RWPE1 (cell line): ENCODE data around the gene CPLX3.

ENCODE experiments used
- CTCF ChIA-PET: fragments of 350-600 bp; sonication (Branson Sonifier 250); formaldehyde crosslinking; extraction: SDS; loops from one replicate; lab custom pipeline; 2021; lab: Yijun Ruan, JAX
- POLR2A ChIA-PET: fragments of 400-600 bp; formaldehyde crosslinking; extraction: SDS; loops from one replicate; lab custom pipeline; 2020; ENCODE audit warnings: antibody characterized with exemption; ENCODE audit not compliant: low non-redundant PET; lab: Yijun Ruan, JAX
- DNase-seq: peaks from one replicate; pipeline ENCODE4 v3.0.0; 2012; ENCODE audit warnings: low spot score
- H3K27ac ChIP-seq: fragments of 450-650 bp; 2 replicates; pipeline ENCODE4 v1.5.1; 2017
- TF ChIP-seq, protein P1 (sequence below): fragments of 450-650 bp; conservative IDR thresholded peaks from 2 replicates; pipeline ENCODE4 v1.5.1; 2017; ENCODE audit warnings: low read depth, mild to moderate bottlenecking

The CPLX3 gene

DNA sequence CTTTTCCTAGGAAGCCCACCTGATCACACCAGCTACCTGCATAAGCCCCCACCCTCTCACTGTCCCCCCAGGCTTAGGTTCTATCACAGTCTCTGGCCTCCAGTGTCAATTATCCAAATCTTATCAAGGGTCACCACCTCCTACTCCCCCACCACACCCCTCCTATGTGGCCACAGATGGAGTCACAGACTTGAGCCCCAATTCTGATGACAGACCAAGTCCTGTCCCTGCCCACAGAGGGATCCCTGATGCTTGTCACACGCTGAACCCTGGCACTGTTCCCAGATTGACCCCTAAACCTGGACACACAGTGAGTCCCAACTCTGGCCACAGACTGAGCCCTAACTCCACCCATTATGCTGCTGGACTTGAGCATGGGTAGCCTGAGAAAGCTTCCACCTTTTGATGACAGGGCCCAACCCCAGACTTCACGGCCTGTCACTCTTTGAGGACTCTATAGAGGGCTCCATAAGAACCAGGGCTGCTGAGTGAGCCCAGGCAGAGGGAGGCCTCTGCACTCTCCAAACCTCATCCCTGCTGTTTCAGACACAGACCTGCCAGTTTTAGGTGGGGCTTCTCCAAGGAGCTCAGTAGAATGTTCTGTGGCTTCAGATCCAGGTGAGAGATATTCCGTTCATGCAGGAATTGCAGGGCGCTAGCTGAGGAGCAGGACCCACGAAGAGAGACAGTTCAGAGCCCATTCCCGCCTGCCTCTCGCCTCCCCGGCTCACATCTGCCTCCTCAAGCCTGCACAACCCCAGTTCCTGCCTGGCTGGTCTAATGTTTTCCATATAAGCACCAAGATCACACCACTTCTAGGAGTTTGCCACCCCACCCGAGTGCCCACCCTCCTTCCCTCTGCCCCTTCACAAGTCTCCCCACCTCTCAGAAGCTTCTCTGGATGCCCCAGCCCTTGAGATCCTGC, 14.7 kb downstream of the CPLX3 start:
- ChIA-PET CTCF (interaction anchor here (0.6 to 1.4 kb wide), 3 partner anchors 66 to 209 kb away, joined by 3 to 12 read pairs (median 3); partner anchors contain the start of gene FAM219B), POLR2A (no interaction called here)
- peak overlapping the region; percentile 81 for H3K27ac ChIP-seq
- no peak for DNase-seq
- TF ChIP-seq, protein P1, sequence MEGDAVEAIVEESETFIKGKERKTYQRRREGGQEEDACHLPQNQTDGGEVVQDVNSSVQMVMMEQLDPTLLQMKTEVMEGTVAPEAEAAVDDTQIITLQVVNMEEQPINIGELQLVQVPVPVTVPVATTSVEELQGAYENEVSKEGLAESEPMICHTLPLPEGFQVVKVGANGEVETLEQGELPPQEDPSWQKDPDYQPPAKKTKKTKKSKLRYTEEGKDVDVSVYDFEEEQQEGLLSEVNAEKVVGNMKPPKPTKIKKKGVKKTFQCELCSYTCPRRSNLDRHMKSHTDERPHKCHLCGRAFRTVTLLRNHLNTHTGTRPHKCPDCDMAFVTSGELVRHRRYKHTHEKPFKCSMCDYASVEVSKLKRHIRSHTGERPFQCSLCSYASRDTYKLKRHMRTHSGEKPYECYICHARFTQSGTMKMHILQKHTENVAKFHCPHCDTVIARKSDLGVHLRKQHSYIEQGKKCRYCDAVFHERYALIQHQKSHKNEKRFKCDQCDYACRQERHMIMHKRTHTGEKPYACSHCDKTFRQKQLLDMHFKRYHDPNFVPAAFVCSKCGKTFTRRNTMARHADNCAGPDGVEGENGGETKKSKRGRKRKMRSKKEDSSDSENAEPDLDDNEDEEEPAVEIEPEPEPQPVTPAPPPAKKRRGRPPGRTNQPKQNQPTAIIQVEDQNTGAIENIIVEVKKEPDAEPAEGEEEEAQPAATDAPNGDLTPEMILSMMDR: no peak

DNA sequence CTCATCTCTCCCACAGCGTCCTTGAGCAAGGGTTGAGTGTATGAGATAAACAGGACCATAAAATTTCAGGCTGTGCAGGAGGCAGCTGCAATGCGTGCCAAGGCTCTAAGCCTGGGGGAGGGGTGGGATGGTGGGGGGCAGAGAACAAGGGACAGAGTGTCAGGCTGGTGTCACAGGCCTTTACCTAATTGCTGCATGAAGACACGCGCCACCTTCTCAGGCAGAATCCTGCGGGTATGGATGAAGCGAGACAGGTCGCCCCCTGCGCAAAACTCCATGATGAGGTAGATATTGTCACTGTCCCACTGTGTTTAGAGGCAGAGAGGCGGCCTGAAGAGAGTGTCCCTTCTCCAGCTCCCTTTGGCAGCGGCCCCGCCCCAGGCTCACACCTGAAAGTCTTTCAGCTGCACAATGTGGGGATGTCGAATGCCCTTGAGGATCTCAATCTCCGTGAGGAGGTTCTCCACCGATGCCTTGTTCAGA, 15.5 kb downstream of the CPLX3 start:
- no peak for DNase-seq
- peak overlapping the region; percentile 81 for H3K27ac ChIP-seq
- TF ChIP-seq, protein P1: no peak
- POLR2A ChIA-PET: interaction anchor here (0.6 to 1.2 kb wide), 3 partner anchors 23 to 64 kb away, joined by 3 to 4 read pairs (median 3); no protein-coding TSS in a partner anchor
- CTCF ChIA-PET: interaction anchor here (0.6 to 1.9 kb wide), 4 partner anchors 15 to 73 kb away, joined by 3 to 12 read pairs (median 4); partner anchors contain the start of genes CPLX3 and FAM219B

DNA sequence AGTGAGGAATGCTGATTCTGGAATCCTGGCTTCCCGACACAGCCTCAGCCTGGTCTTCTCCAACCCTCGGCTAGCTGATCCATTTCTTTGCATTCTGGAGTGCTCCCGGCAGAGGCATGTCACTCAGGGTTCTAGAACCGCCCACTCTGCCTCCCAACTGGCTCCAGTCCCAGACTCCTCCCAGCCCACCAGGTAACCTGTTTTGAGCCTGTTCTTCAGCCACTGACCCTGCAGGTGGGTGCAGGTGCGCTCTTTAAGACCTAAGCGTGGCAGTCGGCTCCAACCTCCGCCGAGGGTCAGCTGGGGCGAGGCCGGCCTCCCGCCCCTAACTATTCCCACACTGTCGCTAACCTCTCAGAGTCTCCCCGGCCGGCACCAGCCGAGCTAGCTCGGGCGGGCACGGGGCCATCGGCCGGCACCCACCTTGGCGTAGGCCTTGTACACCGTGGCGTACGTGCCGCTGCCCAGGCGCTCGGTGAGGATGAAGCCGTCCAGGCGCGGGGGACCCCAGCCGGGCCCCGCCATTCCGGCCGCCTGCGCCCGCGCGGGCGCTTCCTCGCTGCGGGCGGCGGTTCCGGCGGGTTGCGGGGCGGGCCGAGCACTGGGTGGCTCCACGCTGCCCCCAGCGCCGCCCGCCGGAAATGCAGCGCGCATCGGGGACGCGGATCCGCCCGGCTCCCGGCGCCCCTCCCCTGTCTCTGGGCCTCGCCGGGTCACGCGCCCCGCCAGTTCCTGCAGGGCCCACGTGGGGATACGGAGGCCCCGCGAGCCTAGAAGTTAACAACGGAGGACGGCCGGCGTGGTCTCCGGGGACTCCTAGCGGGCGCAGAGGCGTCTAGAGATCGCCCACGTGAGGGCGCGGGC, 16.4 kb downstream of the CPLX3 start, which contains the start of gene ULK3:
ULK3 (minus strand) TSS at position 576 of the 864 bp plus-strand sequence; CDS start at position 525, 51 bp downstream.
- H3K27ac ChIP-seq: peak within 1 kb of the TSS; percentile 81
- peak; percentile 94 for DNase-seq
- POLR2A ChIA-PET: interaction anchor here (0.6 to 1.2 kb wide), 5 partner anchors 24 to 152 kb away, joined by 3 to 4 read pairs (median 3); partner anchors contain the start of gene SCAMP5
- CTCF ChIA-PET: interaction anchor here (0.5 to 1.9 kb wide), 11 partner anchors 10 to 97 kb away, joined by 3 to 12 read pairs (median 5); partner anchors contain the start of gene CPLX3
- TF ChIP-seq, protein P1: peak; percentile 98

GRCh38 chr15:74843445-74843828, 17.0 kb downstream of the CPLX3 start:
- CTCF ChIA-PET: interaction anchor here (0.7 to 1.9 kb wide), 5 partner anchors 9 to 60 kb away, joined by 3 to 6 read pairs (median 4); no protein-coding TSS in a partner anchor
- POLR2A ChIA-PET: interaction anchor here (0.6 kb wide), 2 partner anchors 26 to 152 kb away, joined by 3 read pairs; partner anchors contain the start of gene SCAMP5
- TF ChIP-seq, protein P1: no peak
- DNase-seq: no peak
- H3K27ac ChIP-seq: peak overlapping the region; percentile 81

- CTCF ChIA-PET: interaction anchor here (0.7 to 1.9 kb wide), 6 partner anchors 9 to 59 kb away, joined by 3 to 11 read pairs (median 4); no protein-coding TSS in a partner anchor
Observed at GRCh38 chr15:74843891-74844299, 17.5 kb downstream of the CPLX3 start.

More at GRCh38 chr15:74843891-74844299, 17.5 kb downstream of the CPLX3 start:
- H3K27ac ChIP-seq: peak overlapping the region; percentile 81
- POLR2A ChIA-PET: interaction anchor here (1.5 kb wide), 1 partner anchor 27 kb away, joined by 6 read pairs; no protein-coding TSS in a partner anchor
- no peak for DNase-seq
- TF ChIP-seq, protein P1: no peak
